ENCODE data around the gene PDXP. TPM values are rescaled to one million over a fixed set of nuclear protein-coding genes. Genes with fewer than 3 reads are reported as not detected.

The PDXP gene
- total RNA-seq, 2 experiments from 2014 or later, result 35.8 to 37.8 TPM

- POLR2A ChIA-PET, result interaction anchor here (0.5 to 1.2 kb wide), 3 partner anchors 14 to 44 kb away, joined by 3 to 6 read pairs (median 3); partner anchors contain the start of gene LGALS1
- Mint-ChIP-seq H3K9me3 (ENCODE audit: low read depth) (no peaks in the 10 kb centered on the region), H3K27me3 (no peaks in the 10 kb centered on the region), H3K4me1 (peaks cover 31% of the 10 kb centered on the region), H3K36me3 (ENCODE audit: low read depth) (peaks cover 6% of the 10 kb centered on the region), H3K4me3 (no peak overlapping the region), H3K27ac (peak overlapping the region; percentile 2)
- no peak for ATAC-seq
- intact Hi-C loops (cut with DNase I, micrococcal nuclease), result no loop called here
- DNase-seq, result no peak
- CTCF ChIA-PET, result interaction anchor here (0.7 to 8.6 kb wide), 11 partner anchors 10 to 254 kb away, joined by 3 to 98 read pairs (median 4); partner anchors contain the start of genes LGALS1, NOL12 and SH3BP1
These were observed 2.8 kb downstream of the PDXP start for GRCh38 chr22:37661160-37661924.

DNA sequence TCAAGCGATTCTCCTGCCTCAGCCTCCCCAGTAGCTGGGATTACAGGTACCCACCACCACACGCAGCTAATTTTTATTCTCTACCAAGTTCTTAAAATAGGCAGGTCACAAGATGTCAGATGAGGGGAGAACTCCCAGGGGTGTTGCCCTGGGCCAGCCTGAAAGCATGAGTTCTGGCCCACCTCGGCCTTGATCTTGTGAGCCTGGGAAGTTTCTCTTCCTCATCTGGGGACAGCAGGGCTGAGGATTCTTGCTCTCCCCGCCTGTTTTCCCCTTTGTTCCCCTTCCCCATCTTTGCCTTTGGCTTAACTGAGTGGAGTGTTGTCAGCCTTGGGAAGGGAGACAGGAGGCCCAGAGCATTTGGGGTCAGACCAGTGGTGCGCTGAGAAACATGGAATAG lies 3.5 kb downstream of the PDXP start:
- ATAC-seq (no peak), DNase-seq (no peak)
- Mint-ChIP-seq H3K4me3 (no peak overlapping the region), H3K27me3 (no peaks in the 10 kb centered on the region), H3K27ac (no peak overlapping the region), H3K9me3 (ENCODE audit: low read depth) (no peaks in the 10 kb centered on the region), H3K36me3 (ENCODE audit: low read depth) (peaks cover 11% of the 10 kb centered on the region), H3K4me1 (peaks cover 31% of the 10 kb centered on the region)
- CTCF ChIA-PET, result interaction anchor here (1.0 to 8.6 kb wide), 9 partner anchors 10 to 70 kb away, joined by 3 to 98 read pairs (median 4); partner anchors contain the start of genes LGALS1, NOL12 and SH3BP1
- intact Hi-C loops (cut with DNase I, micrococcal nuclease), result no loop called here
- POLR2A ChIA-PET, result interaction anchor here (0.6 to 1.2 kb wide), 3 partner anchors 13 to 19 kb away, joined by 3 to 6 read pairs (median 6); partner anchors contain the start of gene LGALS1

DNA sequence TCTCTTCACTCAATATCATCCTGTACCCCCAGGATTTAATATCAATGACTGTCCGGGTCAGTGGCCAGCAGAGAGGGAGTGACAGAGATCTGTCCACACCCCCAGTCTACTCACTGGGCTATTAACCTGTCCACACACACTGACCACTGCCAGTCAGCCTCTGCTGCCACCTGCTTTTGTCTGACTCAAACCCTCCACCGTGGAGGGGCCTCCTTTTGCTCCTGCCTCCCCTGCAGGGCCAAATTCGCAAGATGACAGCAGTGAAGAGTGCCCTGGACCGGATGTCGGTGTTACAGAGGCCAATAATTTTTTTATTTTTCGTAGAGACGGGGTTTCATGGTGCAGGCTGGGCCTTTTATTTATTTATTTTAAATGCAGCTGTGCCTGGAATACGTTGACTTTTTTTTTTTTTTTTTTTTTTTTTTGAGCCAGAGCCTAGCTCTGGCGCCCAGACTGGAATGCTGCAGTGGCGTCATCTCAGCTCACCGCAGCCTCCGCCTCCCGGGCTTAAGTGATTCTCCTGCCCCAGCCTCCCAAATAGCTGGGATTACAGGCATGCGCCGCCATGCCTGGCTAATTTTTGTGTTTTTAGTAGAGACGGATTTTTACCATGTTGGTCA lies 5.1 kb downstream of the PDXP start:
- no peak overlapping the region for H3K27ac Mint-ChIP-seq
- intact Hi-C loops (cut with DNase I, micrococcal nuclease), result no loop called here
- peaks cover 11% of the 10 kb centered on the region for H3K36me3 Mint-ChIP-seq (ENCODE audit: low read depth)
- H3K4me3 Mint-ChIP-seq, result no peak overlapping the region
- ATAC-seq, result no peak
- ChIA-PET CTCF (interaction anchor here (0.7 to 8.6 kb wide), 4 partner anchors 9 to 26 kb away, joined by 3 to 98 read pairs (median 6); no protein-coding TSS in a partner anchor), POLR2A (no interaction called here)
- H3K4me1 Mint-ChIP-seq, result peaks cover 25% of the 10 kb centered on the region
- no peaks in the 10 kb centered on the region for H3K9me3 Mint-ChIP-seq (ENCODE audit: low read depth)
- H3K27me3 Mint-ChIP-seq, result no peaks in the 10 kb centered on the region
- no peak for DNase-seq

- Mint-ChIP-seq H3K27ac (no peak overlapping the region), H3K4me3 (no peak overlapping the region), H3K4me1 (peaks cover 24% of the 10 kb centered on the region), H3K36me3 (ENCODE audit: low read depth) (peaks cover 11% of the 10 kb centered on the region), H3K27me3 (no peaks in the 10 kb centered on the region), H3K9me3 (ENCODE audit: low read depth) (no peaks in the 10 kb centered on the region)
- DNase-seq, result no peak
- ChIA-PET POLR2A (no interaction called here), CTCF (interaction anchor here (0.7 to 2.4 kb wide), 4 partner anchors 8 to 27 kb away, joined by 3 to 8 read pairs (median 5); no protein-coding TSS in a partner anchor)
- intact Hi-C loops (cut with DNase I, micrococcal nuclease), result no loop called here
- no peak for ATAC-seq
These were observed 6.0 kb downstream of the PDXP start for GRCh38 chr22:37664249-37665101.

DNA sequence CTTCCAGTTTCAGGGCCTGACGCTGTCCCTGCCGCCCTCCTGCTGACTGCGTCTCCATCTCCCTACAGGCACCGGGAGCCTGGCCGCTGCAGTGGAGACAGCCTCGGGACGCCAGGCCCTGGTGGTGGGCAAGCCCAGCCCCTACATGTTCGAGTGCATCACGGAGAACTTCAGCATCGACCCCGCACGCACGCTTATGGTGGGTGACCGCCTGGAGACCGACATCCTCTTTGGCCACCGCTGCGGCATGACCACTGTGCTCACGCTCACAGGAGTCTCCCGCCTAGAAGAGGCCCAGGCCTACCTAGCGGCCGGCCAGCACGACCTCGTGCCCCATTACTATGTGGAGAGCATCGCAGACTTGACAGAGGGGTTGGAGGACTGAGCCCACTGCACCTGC lies 7.0 kb downstream of the PDXP start:
- no peaks in the 10 kb centered on the region for H3K27me3 Mint-ChIP-seq
- H3K36me3 Mint-ChIP-seq (ENCODE audit: low read depth), result peaks cover 9% of the 10 kb centered on the region
- peaks cover 17% of the 10 kb centered on the region for H3K4me1 Mint-ChIP-seq
- ATAC-seq (no peak), DNase-seq (no peak)
- no peaks in the 10 kb centered on the region for H3K9me3 Mint-ChIP-seq (ENCODE audit: low read depth)
- no peak overlapping the region for H3K4me3 Mint-ChIP-seq
- intact Hi-C loops (cut with DNase I, micrococcal nuclease), result no loop called here
- CTCF ChIA-PET, result interaction anchor here (2.4 kb wide), 1 partner anchor 15 kb away, joined by 8 read pairs; no protein-coding TSS in a partner anchor
- H3K27ac Mint-ChIP-seq, result no peak overlapping the region
- POLR2A ChIA-PET, result no interaction called here

GRCh38 chr22:37669586-37669985 lies 11.1 kb downstream of the PDXP start:
- intact Hi-C loops (cut with DNase I, micrococcal nuclease), result no loop called here
- no peaks in the 10 kb centered on the region for H3K9me3 Mint-ChIP-seq (ENCODE audit: low read depth)
- H3K4me3 Mint-ChIP-seq, result no peak overlapping the region
- DNase-seq (no peak), ATAC-seq (peak; percentile 51)
- peak overlapping the region; percentile 29 for H3K27ac Mint-ChIP-seq
- CTCF ChIA-PET, result interaction anchor here (0.8 to 5.7 kb wide), 4 partner anchors 12 to 63 kb away, joined by 3 to 36 read pairs (median 22); partner anchors contain the start of gene PDXP
- peaks cover 12% of the 10 kb centered on the region for H3K36me3 Mint-ChIP-seq (ENCODE audit: low read depth)
- POLR2A ChIA-PET, result interaction anchor here (0.7 kb wide), 1 partner anchor 11 kb away, joined by 4 read pairs; the partner anchor contains the start of gene PDXP
- H3K27me3 Mint-ChIP-seq, result no peaks in the 10 kb centered on the region
- H3K4me1 Mint-ChIP-seq, result peaks cover 39% of the 10 kb centered on the region

DNA sequence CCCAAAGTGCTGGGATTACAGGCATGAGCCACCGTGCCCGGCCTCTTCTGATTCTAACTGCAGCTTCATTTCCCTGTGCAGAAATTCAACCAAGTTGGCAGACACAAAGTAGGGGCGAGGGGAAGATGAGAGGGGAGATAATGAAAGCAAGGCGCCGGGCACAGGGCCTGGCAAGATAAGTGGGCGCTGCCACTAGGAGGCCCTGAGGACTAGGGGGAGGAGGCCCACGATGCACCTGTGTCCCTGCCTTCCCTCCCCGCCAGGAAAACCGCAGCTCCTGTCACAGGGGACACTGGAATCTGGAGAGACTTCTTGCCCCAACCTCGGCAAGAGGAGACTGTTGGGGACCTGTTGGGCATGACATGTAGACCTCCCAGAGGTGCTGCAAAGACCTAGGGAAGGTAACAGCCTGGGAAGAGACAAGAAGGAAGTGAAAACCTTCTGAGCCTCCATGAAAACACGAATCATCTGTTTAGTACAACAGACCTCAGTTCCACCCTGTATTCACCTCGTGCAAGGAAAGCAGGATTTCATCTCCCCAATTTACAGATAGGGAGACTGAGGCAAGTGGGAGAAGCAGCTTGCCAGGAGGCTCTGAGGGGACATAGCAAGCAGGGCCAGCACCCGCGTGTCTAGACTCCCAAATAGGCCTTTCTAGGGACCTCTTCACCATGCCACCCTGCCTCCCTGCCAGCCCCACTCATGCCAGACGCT lies 13.8 kb downstream of the PDXP start:
- H3K4me3 Mint-ChIP-seq, result no peak overlapping the region
- intact Hi-C loops (cut with DNase I, micrococcal nuclease), result loop anchor here in 1 of 2 experiments (10.0 kb wide), 1 partner anchor 1082 kb away; the partner anchor contains the start of gene SUN2

GRCh38 chr22:37672920-37673455 lies 14.5 kb downstream of the PDXP start:
- DNase-seq (peak; percentile 51), ATAC-seq (no peak)
- H3K9me3 Mint-ChIP-seq (ENCODE audit: low read depth), result no peaks in the 10 kb centered on the region
- H3K27ac Mint-ChIP-seq, result peak overlapping the region; percentile 31
- intact Hi-C loops (cut with DNase I, micrococcal nuclease), result loop anchor here in 1 of 2 experiments (10.0 kb wide), 1 partner anchor 1082 kb away; the partner anchor contains the start of gene SUN2
- ChIA-PET POLR2A (no interaction called here), CTCF (interaction anchor here (0.5 to 5.7 kb wide), 7 partner anchors 8 to 49 kb away, joined by 3 to 36 read pairs (median 4); partner anchors contain the start of gene PDXP)
- peaks cover 7% of the 10 kb centered on the region for H3K36me3 Mint-ChIP-seq (ENCODE audit: low read depth)
- H3K4me1 Mint-ChIP-seq, result peaks cover 62% of the 10 kb centered on the region
- H3K4me3 Mint-ChIP-seq, result no peak overlapping the region
- no peaks in the 10 kb centered on the region for H3K27me3 Mint-ChIP-seq

More for the DNA sequence above, 13.8 kb downstream of the PDXP start:
- H3K27ac Mint-ChIP-seq, result peak overlapping the region; percentile 75
- ChIA-PET CTCF (interaction anchor here (0.6 to 5.7 kb wide), 8 partner anchors 8 to 48 kb away, joined by 3 to 36 read pairs (median 4); partner anchors contain the start of gene PDXP), POLR2A (interaction anchor here (1.3 to 1.4 kb wide), 2 partner anchors 13 to 29 kb away, joined by 4 to 8 read pairs; partner anchors contain the start of gene PDXP)
- peak; percentile 43 for DNase-seq
- no peaks in the 10 kb centered on the region for H3K27me3 Mint-ChIP-seq
- H3K36me3 Mint-ChIP-seq (ENCODE audit: low read depth), result peaks cover 5% of the 10 kb centered on the region
- no peak for ATAC-seq
- H3K4me1 Mint-ChIP-seq, result peaks cover 57% of the 10 kb centered on the region
- no peaks in the 10 kb centered on the region for H3K9me3 Mint-ChIP-seq (ENCODE audit: low read depth)

DNA sequence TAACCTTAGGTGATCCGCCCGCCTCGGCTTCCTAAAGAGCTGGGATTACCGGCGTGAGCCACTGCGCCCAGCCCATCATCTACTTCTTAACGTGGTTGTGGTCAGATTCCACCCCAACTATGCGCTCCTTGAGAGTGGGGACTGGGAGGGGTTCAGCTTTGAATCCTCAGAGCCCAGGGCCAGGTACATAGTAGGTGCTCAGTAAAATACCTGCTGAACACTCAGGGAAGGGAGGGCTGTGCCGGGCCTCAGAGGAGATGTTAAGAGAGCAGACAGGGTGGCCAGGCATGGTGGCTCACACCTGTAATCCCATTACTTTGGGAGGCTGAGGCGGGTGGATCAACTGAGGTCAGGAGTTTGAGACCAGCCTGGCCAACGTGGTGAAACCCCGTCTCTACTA lies 15.7 kb downstream of the PDXP start:
- H3K27ac Mint-ChIP-seq, result peak overlapping the region; percentile 55
- H3K4me1 Mint-ChIP-seq, result peaks cover 64% of the 10 kb centered on the region

More for the DNA sequence above, 15.7 kb downstream of the PDXP start:
- intact Hi-C loops (cut with DNase I, micrococcal nuclease), result loop anchor here in 1 of 2 experiments (10.0 kb wide), 1 partner anchor 1081 kb away; the partner anchor contains the start of gene SUN2
- Mint-ChIP-seq H3K36me3 (ENCODE audit: low read depth) (peaks cover 7% of the 10 kb centered on the region), H3K27me3 (no peaks in the 10 kb centered on the region), H3K9me3 (ENCODE audit: low read depth) (no peaks in the 10 kb centered on the region), H3K4me3 (peak overlapping the region; percentile 17)
- CTCF ChIA-PET, result interaction anchor here (1.1 to 5.7 kb wide), 5 partner anchors 9 to 75 kb away, joined by 3 to 36 read pairs (median 6); partner anchors contain the start of gene PDXP
- no peak for DNase-seq
- ATAC-seq, result no peak
- POLR2A ChIA-PET, result no interaction called here

Data from activated CD4-positive, alpha-beta T cell treated with anti-CD3 and anti-CD28 coated beads for 36 hours (primary cell).